K562 (cell line): Measurements from ENCODE around the gene BORCS8. TPM values are rescaled to one million over a fixed set of nuclear protein-coding genes. Genes with fewer than 3 reads are reported as not detected.

Experiments used
- ATF3 ChIP-seq, 2 experiments: fragments of 450-650 bp in 1 of 2; sonication (generic) in 1 of 2; formaldehyde crosslinking in 1 of 2; IDR thresholded peaks in 1 of 2; conservative IDR thresholded peaks in 1 of 2; 2 replicates each; pipeline versions ENCODE4 v1.6.1 to v1.8.1; 2016 to 2023; ENCODE audit warnings: mild to moderate bottlenecking in 2 of 2, moderate library complexity in 2 of 2, inconsistent platforms in 1 of 2, missing genetic modification reagents in 1 of 2
- BRF1 ChIP-seq: IDR thresholded peaks from 3 replicates; pipeline ENCODE4 v1.6.1; 2011; ENCODE audit warnings: borderline replicate concordance, mild to moderate bottlenecking; ENCODE audit not compliant: insufficient read length; ENCODE audit errors: extremely low read depth
- BRF2 ChIP-seq: IDR thresholded peaks from 3 replicates; pipeline ENCODE4 v1.6.1; 2011; ENCODE audit warnings: borderline replicate concordance, mild to moderate bottlenecking; ENCODE audit not compliant: insufficient read length, insufficient read depth
- ESRRA ChIP-seq: fragments of 450-650 bp; IDR thresholded peaks from 2 replicates; pipeline ENCODE4 v1.6.1; 2014; ENCODE audit warnings: low read depth, mild to moderate bottlenecking, moderate library complexity, borderline replicate concordance
- HDAC6 ChIP-seq: IDR thresholded peaks from 2 replicates; pipeline ENCODE4 v1.6.1; 2012; ENCODE audit warnings: low read depth, mild to moderate bottlenecking, control low read depth, inconsistent platforms, low read length, moderate library complexity
- IRF2 ChIP-seq: sonication (generic); formaldehyde crosslinking; IDR thresholded peaks from 2 replicates; pipeline ENCODE4 v1.8.1; 2022; ENCODE audit warnings: mild to moderate bottlenecking, missing genetic modification reagents
- L3MBTL2 ChIP-seq: fragments of 450-650 bp; IDR thresholded peaks from 2 replicates; pipeline ENCODE4 v1.6.1; 2016; ENCODE audit warnings: mild to moderate bottlenecking, moderate library complexity
- NR2F6 ChIP-seq: fragments of 450-650 bp; formaldehyde crosslinking; IDR thresholded peaks from 2 replicates; pipeline ENCODE4 v1.4.0; 2020; ENCODE audit warnings: mild to moderate bottlenecking
- POLR2H ChIP-seq: IDR thresholded peaks from 2 replicates; pipeline ENCODE4 v1.6.1; 2016; ENCODE audit warnings: missing genetic modification characterization, low read depth, mild to moderate bottlenecking, control low read depth, missing compliant biosample characterization, moderate library complexity
- RBBP5 ChIP-seq: fragments of 200-600 bp; sonication (generic); IDR thresholded peaks from 2 replicates; pipeline ENCODE4 v1.6.1; 2012; ENCODE audit warnings: borderline replicate concordance, mild to moderate bottlenecking, low read length, control low read depth, inconsistent platforms; ENCODE audit not compliant: insufficient read depth, poor library complexity, severe bottlenecking
- STAT6 ChIP-seq: sonication (generic); formaldehyde crosslinking; IDR thresholded peaks from 2 replicates; pipeline ENCODE4 v1.8.1; 2023; ENCODE audit warnings: mild to moderate bottlenecking, missing genetic modification reagents
- TBP ChIP-seq: optimal IDR thresholded peaks from 2 replicates; pipeline ENCODE3; 2011; ENCODE audit warnings: low read depth, low read length, improper control_type of control experiment
- ZNF436 ChIP-seq: fragments of 250-450, 450-650 bp; sonication (Bioruptor Pico); formaldehyde crosslinking; IDR thresholded peaks from 2 replicates; pipeline ENCODE4 v1.7.0; 2020; ENCODE audit warnings: mild to moderate bottlenecking
- polyA plus RNA-seq, 8 experiments: library from polyadenylated mRNA; depleted of rRNA in 4 of 8; stranded (reverse) in 5 of 8; unstranded in 3 of 8; fragments of >200 nt; fragmentation: Nextera tagmentation in 2 of 8; fragmentation: Illumina TruSeq in 1 of 8; extraction: Ambion mirVana in 2 of 8; extraction: Trizol in 1 of 8; gene quantifications; 2 replicates each; pipeline versions ENCODE4 v1.2.1 to v1.2.3, GENCODE V29; 2011 to 2014; ENCODE audit warnings: inconsistent platforms in 1 of 8, missing spikeins in 1 of 8
- total RNA-seq, 7 experiments: library from RNA; depleted of rRNA in 6 of 7; stranded (reverse); fragments of >200 nt in 6 of 7; fragmentation: Illumina TruSeq in 2 of 7; extraction: Trizol in 2 of 7; gene quantifications; 2 replicates each; pipeline versions ENCODE4 v1.2.1 to v1.2.3, GENCODE V29; 2011 to 2021; ENCODE audit warnings: low replicate concordance in 1 of 7
- TF ChIP-seq, protein P1 (sequence below): fragments of 450-650 bp; formaldehyde crosslinking; IDR thresholded peaks from 2 replicates; pipeline ENCODE4 v1.4.0; 2020; ENCODE audit warnings: mild to moderate bottlenecking, mixed read lengths

Gene BORCS8
- total and polyA plus RNA-seq, 9 of the 15 experiments (the other 6 are each of a cell fraction or from before 2014, with no cell fraction given) = 4.6 to 33.6 (median 16.3) TPM

GRCh38 chr19:19203012-19203856 is 11.3 kb upstream of the BORCS8 start, which contains the start of gene NR2C2AP (continued):
- TF ChIP-seq STAT6 (CRISPR knock-in tag) (no peak), BRF2 (no peak), L3MBTL2 (peak; percentile 92), TBP (peak; percentile 40), ATF3 (IDR thresholded peaks at IDR 0.05) (no peak), ATF3 (CRISPR knock-in tag; conservative IDR thresholded peaks at IDR 0.05) (no peak), RBBP5 (peak; percentile 44), NR2F6 (CRISPR knock-in tag) (no peak), HDAC6 (no peak), IRF2 (CRISPR knock-in tag) (no peak), ESRRA (no peak), POLR2H (tag) (no peak; the same call in 1 of the 2 replicates), ZNF436 (CRISPR knock-in tag) (no peak), BRF1 (no peak)
- TF ChIP-seq, protein P1, sequence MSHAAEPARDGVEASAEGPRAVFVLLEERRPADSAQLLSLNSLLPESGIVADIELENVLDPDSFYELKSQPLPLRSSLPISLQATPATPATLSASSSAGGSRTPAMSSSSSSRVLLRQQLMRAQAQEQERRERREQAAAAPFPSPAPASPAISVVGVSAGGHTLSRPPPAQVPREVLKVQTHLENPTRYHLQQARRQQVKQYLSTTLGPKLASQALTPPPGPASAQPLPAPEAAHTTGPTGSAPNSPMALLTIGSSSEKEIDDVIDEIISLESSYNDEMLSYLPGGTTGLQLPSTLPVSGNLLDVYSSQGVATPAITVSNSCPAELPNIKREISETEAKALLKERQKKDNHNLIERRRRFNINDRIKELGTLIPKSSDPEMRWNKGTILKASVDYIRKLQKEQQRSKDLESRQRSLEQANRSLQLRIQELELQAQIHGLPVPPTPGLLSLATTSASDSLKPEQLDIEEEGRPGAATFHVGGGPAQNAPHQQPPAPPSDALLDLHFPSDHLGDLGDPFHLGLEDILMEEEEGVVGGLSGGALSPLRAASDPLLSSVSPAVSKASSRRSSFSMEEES (CRISPR knock-in tag) = no peak
